ENCODE results near the gene FGF18.

Gene FGF18

DNA sequence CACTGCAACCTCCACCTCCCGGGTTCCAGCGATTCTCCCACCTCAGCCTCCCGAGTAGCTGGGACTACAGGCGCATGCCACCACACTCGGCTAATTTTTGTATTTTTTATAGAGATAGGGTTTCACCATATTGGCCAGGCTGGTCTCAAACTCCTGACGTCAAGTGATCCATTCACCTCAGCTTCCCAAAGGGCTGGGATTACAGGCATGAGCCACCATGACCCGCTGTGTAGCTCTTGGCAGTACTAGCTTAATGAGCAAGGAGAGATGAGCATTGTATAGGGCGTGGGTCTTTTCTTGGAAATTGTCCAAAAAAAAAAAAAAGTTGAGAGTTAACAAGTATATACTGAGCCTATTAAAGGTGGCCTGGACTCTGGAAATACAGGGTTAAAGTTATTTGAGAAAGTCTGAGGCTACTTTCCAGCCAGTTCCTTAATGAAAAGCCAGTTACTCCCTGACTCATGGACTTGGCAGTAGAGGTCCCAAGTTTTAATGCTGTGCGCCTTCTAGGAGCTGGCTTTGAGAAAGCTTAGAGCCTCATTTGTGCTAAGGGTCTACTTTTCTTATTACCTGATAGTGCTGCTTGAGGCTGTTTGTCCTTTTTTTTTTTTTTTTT lies 4.2 kb upstream of the FGF18 start:
- DNase-seq (ENCODE audit: low read depth) = no peak
- H3K4me3 ChIP-seq (ENCODE audit: low read depth, low read length) = no peak overlapping the region
- no peak for TF ChIP-seq CTCF (IDR thresholded peaks at IDR 0.05; ENCODE audit: insufficient read depth, low read depth, low read length, missing control alignments)

GRCh38 chr5:171416160-171417049 lies 3.0 kb upstream of the FGF18 start:
- DNase-seq (ENCODE audit: low read depth) = no peak
- no peak for TF ChIP-seq CTCF (IDR thresholded peaks at IDR 0.05; ENCODE audit: insufficient read depth, low read depth, low read length, missing control alignments)
- no peak overlapping the region for H3K4me3 ChIP-seq (ENCODE audit: low read depth, low read length)

- peak; percentile 89 for TF ChIP-seq CTCF (IDR thresholded peaks at IDR 0.05; ENCODE audit: insufficient read depth, low read depth, low read length, missing control alignments)
- no peak overlapping the region for H3K4me3 ChIP-seq (ENCODE audit: low read depth, low read length)
- peak; percentile 74 for DNase-seq (ENCODE audit: low read depth)
Observed at GRCh38 chr5:171418316-171418981, 998 bp upstream of the FGF18 start.

GRCh38 chr5:171419688-171420430 lies 412 bp downstream of the FGF18 start:
- DNase-seq (ENCODE audit: low read depth) = peak; percentile 33
- no peak for TF ChIP-seq CTCF (IDR thresholded peaks at IDR 0.05; ENCODE audit: insufficient read depth, low read depth, low read length, missing control alignments)
- H3K4me3 ChIP-seq (ENCODE audit: low read depth, low read length) = peak overlapping the region; percentile 7; the same call in 1 of the 2 replicates

DNA sequence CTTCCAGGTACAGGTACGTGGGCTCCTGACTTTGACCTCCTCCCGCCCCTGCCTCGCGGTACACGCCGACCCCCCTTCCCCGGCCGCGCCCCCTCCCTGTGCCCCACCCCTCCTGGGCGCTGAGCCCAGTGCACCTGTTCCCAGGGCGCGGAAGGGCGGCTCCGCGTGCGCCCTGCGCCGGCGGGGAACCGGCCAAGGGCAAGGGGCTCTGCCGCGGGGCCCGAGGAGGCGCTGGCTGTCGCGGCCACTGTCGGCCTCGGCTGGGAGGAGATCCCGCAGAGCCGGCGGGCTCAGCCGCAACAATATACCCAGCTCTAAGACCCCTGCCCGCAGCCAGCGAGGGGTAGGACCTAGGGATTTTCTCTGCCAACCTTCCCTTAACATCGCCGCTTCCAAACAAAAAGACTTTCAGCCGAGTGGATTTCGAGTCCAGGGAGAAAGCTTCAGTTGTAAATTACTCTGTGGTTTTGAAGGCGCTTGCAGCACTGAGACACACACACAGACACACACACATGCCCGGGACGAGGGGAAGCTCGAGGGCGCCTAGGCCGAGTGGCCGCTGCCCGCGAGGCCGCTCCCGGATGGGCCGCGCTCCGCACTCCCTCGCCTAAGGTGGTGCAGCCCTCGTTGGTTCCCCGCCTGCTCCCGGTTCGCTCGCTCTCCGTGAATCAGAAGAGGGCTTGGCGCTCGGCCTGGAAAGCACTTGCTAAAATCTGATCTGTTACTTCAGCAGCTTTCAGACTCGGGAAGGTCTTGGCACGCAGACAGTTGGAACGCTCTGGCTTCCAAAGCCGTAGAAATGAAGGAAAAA lies 1.2 kb downstream of the FGF18 start:
- TF ChIP-seq CTCF (IDR thresholded peaks at IDR 0.05; ENCODE audit: insufficient read depth, low read depth, low read length, missing control alignments) = no peak
- H3K4me3 ChIP-seq (ENCODE audit: low read depth, low read length) = no peak overlapping the region
- DNase-seq (ENCODE audit: low read depth) = no peak

All from GM12865 (cell line).